HL-60 (cell line): ENCODE results near the gene TMEM26.

Experiments used
- POLR2AphosphoS5 ChIP-seq: IDR thresholded peaks from 2 replicates; pipeline ENCODE4 v1.6.1; 2012; ENCODE audit warnings: low read depth
- TF ChIP-seq, protein P1 (sequence below): IDR thresholded peaks from one replicate; pipeline ENCODE4 v1.5.1; 2011; ENCODE audit warnings: low read length, control low read depth, inconsistent platforms; ENCODE audit not compliant: insufficient read depth
- TF ChIP-seq, protein P2 (sequence below): IDR thresholded peaks from 2 replicates; pipeline ENCODE4 v1.6.1; 2012; ENCODE audit warnings: low read depth; ENCODE audit not compliant: insufficient replicate concordance

DNA sequence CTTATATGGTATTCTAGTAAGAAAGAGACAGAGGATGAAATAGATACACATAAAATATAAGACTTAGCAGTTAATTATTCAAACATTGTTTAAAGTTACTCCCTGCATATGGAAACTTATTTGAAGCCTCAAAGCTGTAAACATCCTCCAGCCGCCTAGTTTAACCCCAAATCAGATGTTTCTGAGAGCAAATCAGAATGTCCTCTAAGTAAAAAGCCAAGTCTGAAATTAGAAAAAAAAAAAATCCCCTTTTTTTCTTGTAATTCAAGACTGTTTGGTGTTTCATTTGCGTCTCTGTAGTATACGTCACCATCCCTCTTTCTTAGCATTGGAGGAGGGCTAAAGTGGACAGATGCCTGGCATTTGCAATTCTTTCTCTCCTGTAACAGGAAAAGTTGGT lies 46.4 kb downstream of the TMEM26 start:
- TF ChIP-seq, protein P1, sequence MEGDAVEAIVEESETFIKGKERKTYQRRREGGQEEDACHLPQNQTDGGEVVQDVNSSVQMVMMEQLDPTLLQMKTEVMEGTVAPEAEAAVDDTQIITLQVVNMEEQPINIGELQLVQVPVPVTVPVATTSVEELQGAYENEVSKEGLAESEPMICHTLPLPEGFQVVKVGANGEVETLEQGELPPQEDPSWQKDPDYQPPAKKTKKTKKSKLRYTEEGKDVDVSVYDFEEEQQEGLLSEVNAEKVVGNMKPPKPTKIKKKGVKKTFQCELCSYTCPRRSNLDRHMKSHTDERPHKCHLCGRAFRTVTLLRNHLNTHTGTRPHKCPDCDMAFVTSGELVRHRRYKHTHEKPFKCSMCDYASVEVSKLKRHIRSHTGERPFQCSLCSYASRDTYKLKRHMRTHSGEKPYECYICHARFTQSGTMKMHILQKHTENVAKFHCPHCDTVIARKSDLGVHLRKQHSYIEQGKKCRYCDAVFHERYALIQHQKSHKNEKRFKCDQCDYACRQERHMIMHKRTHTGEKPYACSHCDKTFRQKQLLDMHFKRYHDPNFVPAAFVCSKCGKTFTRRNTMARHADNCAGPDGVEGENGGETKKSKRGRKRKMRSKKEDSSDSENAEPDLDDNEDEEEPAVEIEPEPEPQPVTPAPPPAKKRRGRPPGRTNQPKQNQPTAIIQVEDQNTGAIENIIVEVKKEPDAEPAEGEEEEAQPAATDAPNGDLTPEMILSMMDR: no peak
- TF ChIP-seq, protein P2, sequence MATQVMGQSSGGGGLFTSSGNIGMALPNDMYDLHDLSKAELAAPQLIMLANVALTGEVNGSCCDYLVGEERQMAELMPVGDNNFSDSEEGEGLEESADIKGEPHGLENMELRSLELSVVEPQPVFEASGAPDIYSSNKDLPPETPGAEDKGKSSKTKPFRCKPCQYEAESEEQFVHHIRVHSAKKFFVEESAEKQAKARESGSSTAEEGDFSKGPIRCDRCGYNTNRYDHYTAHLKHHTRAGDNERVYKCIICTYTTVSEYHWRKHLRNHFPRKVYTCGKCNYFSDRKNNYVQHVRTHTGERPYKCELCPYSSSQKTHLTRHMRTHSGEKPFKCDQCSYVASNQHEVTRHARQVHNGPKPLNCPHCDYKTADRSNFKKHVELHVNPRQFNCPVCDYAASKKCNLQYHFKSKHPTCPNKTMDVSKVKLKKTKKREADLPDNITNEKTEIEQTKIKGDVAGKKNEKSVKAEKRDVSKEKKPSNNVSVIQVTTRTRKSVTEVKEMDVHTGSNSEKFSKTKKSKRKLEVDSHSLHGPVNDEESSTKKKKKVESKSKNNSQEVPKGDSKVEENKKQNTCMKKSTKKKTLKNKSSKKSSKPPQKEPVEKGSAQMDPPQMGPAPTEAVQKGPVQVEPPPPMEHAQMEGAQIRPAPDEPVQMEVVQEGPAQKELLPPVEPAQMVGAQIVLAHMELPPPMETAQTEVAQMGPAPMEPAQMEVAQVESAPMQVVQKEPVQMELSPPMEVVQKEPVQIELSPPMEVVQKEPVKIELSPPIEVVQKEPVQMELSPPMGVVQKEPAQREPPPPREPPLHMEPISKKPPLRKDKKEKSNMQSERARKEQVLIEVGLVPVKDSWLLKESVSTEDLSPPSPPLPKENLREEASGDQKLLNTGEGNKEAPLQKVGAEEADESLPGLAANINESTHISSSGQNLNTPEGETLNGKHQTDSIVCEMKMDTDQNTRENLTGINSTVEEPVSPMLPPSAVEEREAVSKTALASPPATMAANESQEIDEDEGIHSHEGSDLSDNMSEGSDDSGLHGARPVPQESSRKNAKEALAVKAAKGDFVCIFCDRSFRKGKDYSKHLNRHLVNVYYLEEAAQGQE: no peak
- no peak for TF ChIP-seq POLR2AphosphoS5
